Stimulated activated memory B cell treated with anti-CD40 and anti-IgM and Interleukin-4, amounts not matched to agents 10 μg/mL and 1 μg/mL and 100 μg/mL, for 72 hours (primary cell): ENCODE data around the gene SHMT1.
A peak's percentile ranks its signal among the peaks of the same experiment; 100 is the strongest.
"Not testable (repeated sequence)": the region's sequence is repeated elsewhere in the genome, so short reads cannot be mapped to it uniquely, and the experiment has no call there.

Experiments used
- ATAC-seq: fragments of 150-1000 bp; cut with Tn5 transposase; 2 replicates; pipeline ENCODE4 v1.10.0; 2021
- H3K27ac Mint-ChIP-seq: one replicate; pipeline ENCODE4 v1.8.0; 2022; ENCODE audit warnings: mild to moderate bottlenecking, mixed read lengths
- H3K27me3 Mint-ChIP-seq: one replicate; pipeline ENCODE4 v1.8.0; 2022; ENCODE audit warnings: mixed read lengths
- H3K36me3 Mint-ChIP-seq: one replicate; pipeline ENCODE4 v1.8.0; 2022; ENCODE audit warnings: mixed read lengths
- H3K4me1 Mint-ChIP-seq: one replicate; pipeline ENCODE4 v1.8.0; 2022; ENCODE audit warnings: mixed read lengths
- H3K4me3 Mint-ChIP-seq: one replicate; pipeline ENCODE4 v1.8.0; 2022; ENCODE audit warnings: mild to moderate bottlenecking, moderate library complexity, mixed read lengths
- H3K9me3 Mint-ChIP-seq: one replicate; pipeline ENCODE4 v1.8.0; 2022; ENCODE audit warnings: mixed read lengths

SHMT1 gene

GRCh38 chr17:18323507-18324139 lies 39.7 kb downstream of the SHMT1 start:
- ATAC-seq, result no peak
- Mint-ChIP-seq H3K9me3 (no peaks in the 10 kb centered on the region), H3K36me3 (peaks cover 48% of the 10 kb centered on the region), H3K4me1 (peaks cover 73% of the 10 kb centered on the region), H3K4me3 (no peak overlapping the region), H3K27ac (peak overlapping the region; percentile 27), H3K27me3 (no peaks in the 10 kb centered on the region)

DNA sequence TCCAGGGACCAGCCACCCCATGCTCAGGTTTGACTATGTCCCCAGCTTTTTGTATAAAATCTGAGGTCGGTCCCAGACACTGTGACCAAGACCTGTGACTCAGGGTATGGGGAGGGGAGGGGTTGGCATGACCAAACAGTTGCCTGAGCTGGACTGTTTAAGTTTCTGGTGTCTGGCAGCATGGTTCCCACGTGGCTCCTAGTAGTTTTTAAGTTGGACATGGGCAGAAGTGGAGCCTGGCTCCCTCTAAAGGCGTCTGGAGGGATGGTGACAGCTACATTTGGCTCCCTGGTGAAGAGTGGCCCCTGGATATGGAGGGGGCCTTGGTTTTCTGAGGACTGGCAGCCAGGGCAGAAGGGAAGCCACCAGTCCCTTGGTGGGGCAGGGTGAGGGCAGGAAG lies 40.3 kb downstream of the SHMT1 start:
- Mint-ChIP-seq H3K27me3 (no peaks in the 10 kb centered on the region), H3K36me3 (peaks cover 50% of the 10 kb centered on the region), H3K27ac (peak overlapping the region; percentile 27), H3K4me1 (peaks cover 79% of the 10 kb centered on the region), H3K4me3 (no peak overlapping the region), H3K9me3 (no peaks in the 10 kb centered on the region)
- no peak for ATAC-seq

DNA sequence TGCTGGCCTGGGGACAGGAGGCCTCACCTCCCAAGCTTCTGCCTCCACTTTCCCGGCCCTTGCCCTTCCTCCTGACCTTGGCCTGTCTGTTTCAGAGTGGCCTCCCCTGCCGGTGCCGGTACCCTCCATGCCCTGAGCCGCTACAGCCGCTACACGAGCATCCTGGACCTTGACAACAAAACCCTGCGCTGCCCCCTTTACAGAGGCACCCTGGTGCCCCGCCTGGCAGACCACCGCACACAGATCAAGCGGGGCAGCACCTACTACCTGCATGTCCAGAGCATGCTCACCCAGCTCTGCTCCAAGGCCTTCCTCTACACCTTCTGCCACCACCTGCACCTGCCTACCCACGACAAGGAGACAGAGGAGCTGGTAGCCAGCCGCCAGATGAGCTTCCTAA lies 40.8 kb downstream of the SHMT1 start:
- peaks cover 55% of the 10 kb centered on the region for H3K36me3 Mint-ChIP-seq
- no peaks in the 10 kb centered on the region for H3K27me3 Mint-ChIP-seq
- no peaks in the 10 kb centered on the region for H3K9me3 Mint-ChIP-seq
- peaks cover 84% of the 10 kb centered on the region for H3K4me1 Mint-ChIP-seq
- no peak overlapping the region for H3K4me3 Mint-ChIP-seq
- ATAC-seq, result no peak
- peak overlapping the region; percentile 27 for H3K27ac Mint-ChIP-seq

DNA sequence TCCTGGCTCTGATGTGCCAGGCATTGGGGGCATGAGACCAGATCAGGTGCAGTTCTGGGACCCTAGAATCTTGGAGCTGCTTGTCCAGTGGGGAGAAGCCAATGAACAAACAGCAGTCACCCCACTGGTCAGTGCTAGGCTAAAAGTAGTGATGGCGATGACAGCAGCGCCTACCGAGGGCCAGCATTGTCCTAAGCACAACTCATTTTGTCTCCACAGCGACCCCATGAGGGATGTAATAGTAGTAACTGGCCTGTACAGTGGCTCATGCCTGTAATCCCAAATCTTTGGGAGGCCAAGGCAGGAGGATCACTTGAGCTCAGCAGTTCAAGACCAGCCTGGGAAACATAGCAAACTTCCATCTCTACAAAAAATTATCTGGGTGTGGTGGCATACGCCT lies 42.0 kb downstream of the SHMT1 start:
- Mint-ChIP-seq H3K27me3 (no peaks in the 10 kb centered on the region), H3K36me3 (peaks cover 57% of the 10 kb centered on the region), H3K4me3 (no peak overlapping the region)

GRCh38 chr17:18320301-18320700 lies 43.0 kb downstream of the SHMT1 start:
- Mint-ChIP-seq H3K9me3 (no peaks in the 10 kb centered on the region), H3K27me3 (no peaks in the 10 kb centered on the region), H3K27ac (peak overlapping the region; percentile 3), H3K36me3 (peaks cover 55% of the 10 kb centered on the region), H3K4me3 (no peak overlapping the region), H3K4me1 (peaks cover 88% of the 10 kb centered on the region)
- ATAC-seq, result no peak

More for the DNA sequence above, 42.0 kb downstream of the SHMT1 start:
- no peak for ATAC-seq
- Mint-ChIP-seq H3K9me3 (no peaks in the 10 kb centered on the region), H3K4me1 (peaks cover 90% of the 10 kb centered on the region), H3K27ac (peak overlapping the region; percentile 3)

DNA sequence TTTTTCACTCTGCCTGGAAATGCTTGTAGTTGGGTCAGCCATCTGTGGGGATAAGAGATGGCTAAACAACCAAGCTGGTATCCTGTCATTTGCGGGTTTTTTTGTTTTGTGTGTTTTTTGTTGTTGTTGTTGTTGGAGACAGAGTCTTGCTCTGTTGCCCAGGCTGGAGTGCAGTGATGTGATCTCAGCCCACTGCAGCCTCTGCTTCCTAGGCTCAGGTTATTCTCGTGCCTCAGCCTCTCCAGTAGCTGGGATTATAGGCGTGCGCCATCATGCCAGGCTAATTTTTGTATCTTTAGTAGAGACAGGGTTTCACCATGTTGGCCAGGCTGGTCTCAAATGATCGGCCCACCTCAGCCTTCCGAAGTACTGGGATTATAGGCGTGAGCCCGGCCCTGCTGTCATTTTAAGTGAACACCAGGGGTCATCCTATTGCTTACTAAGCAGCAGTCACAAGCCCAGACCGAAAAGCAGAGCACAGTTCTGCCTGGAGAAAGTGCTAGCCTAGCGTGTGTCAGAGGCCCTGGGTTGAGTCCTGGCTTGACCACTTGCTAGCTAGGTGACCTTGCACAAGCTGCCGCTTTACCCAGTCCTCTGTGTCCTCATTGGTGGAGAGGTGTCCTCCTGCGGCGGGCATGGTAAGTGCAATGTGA lies 43.6 kb downstream of the SHMT1 start:
- peaks cover 49% of the 10 kb centered on the region for H3K36me3 Mint-ChIP-seq
- no peak for ATAC-seq

GRCh38 chr17:18318771-18319450 lies 44.4 kb downstream of the SHMT1 start:
- peak overlapping the region; percentile 27 for H3K4me3 Mint-ChIP-seq
- H3K27me3 Mint-ChIP-seq, result no peaks in the 10 kb centered on the region
- H3K4me1 Mint-ChIP-seq, result peaks cover 77% of the 10 kb centered on the region
- no peak for ATAC-seq
- no peak overlapping the region for H3K27ac Mint-ChIP-seq
- no peaks in the 10 kb centered on the region for H3K9me3 Mint-ChIP-seq
- peaks cover 41% of the 10 kb centered on the region for H3K36me3 Mint-ChIP-seq

More for the DNA sequence above, 43.6 kb downstream of the SHMT1 start:
- no peak overlapping the region for H3K4me3 Mint-ChIP-seq
- no peaks in the 10 kb centered on the region for H3K9me3 Mint-ChIP-seq
- H3K27ac Mint-ChIP-seq, result peak overlapping the region; percentile 3
- peaks cover 82% of the 10 kb centered on the region for H3K4me1 Mint-ChIP-seq
- no peaks in the 10 kb centered on the region for H3K27me3 Mint-ChIP-seq

DNA sequence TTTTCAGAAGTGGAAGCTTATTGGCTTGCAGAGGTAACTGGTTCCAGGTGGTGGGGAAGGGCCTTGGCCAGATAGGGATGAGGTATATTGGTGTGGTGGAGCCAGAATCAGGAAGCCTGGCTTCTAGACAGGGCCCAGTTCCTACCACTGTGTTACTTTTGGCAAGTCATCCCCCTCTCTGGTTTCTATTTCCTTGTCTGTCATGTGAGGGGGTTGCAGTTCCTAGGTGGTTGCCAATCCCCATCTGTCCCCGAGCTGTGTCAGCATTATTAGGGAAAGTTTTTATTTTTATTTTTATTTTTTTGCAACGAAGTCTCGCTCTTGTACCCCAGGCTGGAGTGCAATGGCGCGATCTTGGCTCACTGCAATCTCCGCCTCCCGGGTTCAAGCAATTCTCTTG lies 45.2 kb downstream of the SHMT1 start:
- Mint-ChIP-seq H3K36me3 (peaks cover 34% of the 10 kb centered on the region), H3K4me3 (peak overlapping the region; percentile 58), H3K27ac (no peak overlapping the region), H3K27me3 (no peaks in the 10 kb centered on the region), H3K4me1 (peaks cover 81% of the 10 kb centered on the region), H3K9me3 (no peaks in the 10 kb centered on the region)
- ATAC-seq, result no peak

DNA sequence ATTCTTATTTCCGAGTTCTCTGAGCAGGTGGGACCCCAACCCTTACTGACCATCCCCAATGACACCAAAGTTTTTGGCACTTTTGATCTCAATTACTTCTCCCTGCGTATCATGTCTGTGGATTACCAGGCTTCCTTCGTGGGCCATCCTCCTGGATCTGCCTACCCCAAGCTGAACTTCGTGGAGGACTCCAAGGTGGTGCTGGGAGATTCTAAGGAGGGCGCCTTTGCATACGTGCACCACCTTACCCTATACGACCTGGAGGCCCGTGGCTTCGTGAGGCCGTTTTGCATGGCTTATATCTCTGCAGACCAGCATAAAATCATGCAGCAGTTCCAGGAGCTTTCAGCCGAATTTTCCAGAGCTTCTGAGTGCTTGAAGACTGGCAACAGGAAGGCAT lies 47.4 kb downstream of the SHMT1 start:
- no peak for ATAC-seq
- peaks cover 38% of the 10 kb centered on the region for H3K36me3 Mint-ChIP-seq
- H3K4me3 Mint-ChIP-seq, result peak overlapping the region; percentile 81
- peaks cover 81% of the 10 kb centered on the region for H3K4me1 Mint-ChIP-seq
- H3K9me3 Mint-ChIP-seq, result no peaks in the 10 kb centered on the region
- H3K27ac Mint-ChIP-seq, result peak overlapping the region; percentile 94
- H3K27me3 Mint-ChIP-seq, result no peaks in the 10 kb centered on the region

- no peaks in the 10 kb centered on the region for H3K27me3 Mint-ChIP-seq
- peak; percentile 49 for ATAC-seq
- no peaks in the 10 kb centered on the region for H3K9me3 Mint-ChIP-seq
- H3K4me3 Mint-ChIP-seq, result peak overlapping the region; percentile 81
- H3K36me3 Mint-ChIP-seq, result peaks cover 40% of the 10 kb centered on the region
- H3K4me1 Mint-ChIP-seq, result peaks cover 77% of the 10 kb centered on the region
- H3K27ac Mint-ChIP-seq, result peak overlapping the region; percentile 94
These were observed 47.8 kb downstream of the SHMT1 start for GRCh38 chr17:18315562-18315922.

GRCh38 chr17:18314731-18315561 lies 48.4 kb downstream of the SHMT1 start, which contains the start of the genes SMCR8 and TOP3A:
TSS of gene SMCR8 (plus strand) at chr17:18315293. CDS start at chr17:18315790, 497 bp downstream.
TSS of gene TOP3A (minus strand) at chr17:18314994. CDS start at chr17:18314778, 216 bp downstream.
- H3K9me3 Mint-ChIP-seq, result no peaks in the 10 kb centered on the region
- peaks cover 71% of the 10 kb centered on the region for H3K4me1 Mint-ChIP-seq
- peak; percentile 98 for ATAC-seq
- H3K4me3 Mint-ChIP-seq, result peak within 1 kb of the TSS; percentile 81
- H3K36me3 Mint-ChIP-seq, result peaks cover 46% of the 10 kb centered on the region
- H3K27me3 Mint-ChIP-seq, result no peaks in the 10 kb centered on the region
- H3K27ac Mint-ChIP-seq, result peak within 1 kb of the TSS; percentile 94

DNA sequence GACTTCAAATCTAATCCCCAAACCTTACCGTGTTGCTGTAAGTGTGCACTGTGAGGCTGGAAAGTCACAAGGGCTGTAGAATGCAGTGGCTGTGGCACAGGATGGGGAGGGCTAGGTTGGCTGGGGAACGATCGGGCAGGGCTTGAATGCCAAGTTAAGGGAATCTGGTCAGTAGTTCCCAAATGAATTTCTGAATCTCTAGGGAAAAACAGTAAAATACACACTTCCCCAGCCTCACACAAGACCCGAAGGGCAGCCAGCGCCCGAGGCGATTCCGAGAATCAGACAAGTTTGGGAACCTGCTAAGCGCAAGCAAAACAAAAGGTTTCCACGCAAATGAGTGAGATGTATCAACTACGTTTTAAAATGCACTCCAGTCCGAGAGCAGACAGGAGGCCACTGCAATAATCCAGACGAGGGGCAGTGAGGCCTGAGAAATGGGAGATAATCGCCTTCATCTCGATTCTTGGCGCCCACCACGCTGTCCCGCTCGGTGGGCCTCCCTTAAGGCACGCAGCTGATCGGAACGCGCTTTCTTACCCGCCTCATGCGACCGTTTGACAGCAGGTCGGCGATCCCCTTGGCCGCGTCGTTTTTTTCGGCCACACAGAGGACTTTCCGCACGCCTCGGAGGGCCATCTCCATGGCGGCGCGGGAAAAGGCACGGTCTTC lies 49.2 kb downstream of the SHMT1 start:
- H3K4me3 Mint-ChIP-seq, result peak overlapping the region; percentile 81
- H3K9me3 Mint-ChIP-seq, result no peaks in the 10 kb centered on the region
- H3K27me3 Mint-ChIP-seq, result no peaks in the 10 kb centered on the region
- H3K36me3 Mint-ChIP-seq, result peaks cover 42% of the 10 kb centered on the region
- H3K4me1 Mint-ChIP-seq, result peaks cover 63% of the 10 kb centered on the region
- peak; percentile 13 for ATAC-seq
- peak overlapping the region; percentile 94 for H3K27ac Mint-ChIP-seq

GRCh38 chr17:18309202-18309601 lies 54.1 kb downstream of the SHMT1 start:
- H3K9me3 Mint-ChIP-seq, result no peaks in the 10 kb centered on the region
- peaks cover 26% of the 10 kb centered on the region for H3K4me1 Mint-ChIP-seq
- H3K27me3 Mint-ChIP-seq, result no peaks in the 10 kb centered on the region
- H3K27ac Mint-ChIP-seq, result no peak overlapping the region
- H3K4me3 Mint-ChIP-seq, result no peak overlapping the region
- ATAC-seq, result no peak
- H3K36me3 Mint-ChIP-seq, result peaks cover 36% of the 10 kb centered on the region

GRCh38 chr17:18303206-18303605 lies 60.1 kb downstream of the SHMT1 start:
- not testable (repeated sequence) for H3K9me3 Mint-ChIP-seq, H3K4me3 Mint-ChIP-seq, H3K27ac Mint-ChIP-seq, H3K27me3 Mint-ChIP-seq, ATAC-seq, H3K4me1 Mint-ChIP-seq
- H3K36me3 Mint-ChIP-seq, result peaks cover 58% of the 10 kb centered on the region
